GM21576 (cell line): ENCODE results near the gene GRM3.
"Not testable (repeated sequence)": the region's sequence is repeated elsewhere in the genome, so short reads cannot be mapped to it uniquely, and the experiment has no call there.

Source experiments
- ATAC-seq: cut with Tn5 transposase; IDR thresholded peaks from one replicate; pipeline ENCODE4 v1.9.1; 2021; ENCODE audit warnings: mild to moderate bottlenecking, moderate library complexity; ENCODE audit not compliant: unreplicated experiment

The GRM3 gene

GRCh38 chr7:86643561-86644281 is at the start of gene GRM3:
TSS of gene GRM3 (plus strand) at chr7:86643909. CDS start at chr7:86765146, 121,237 bp downstream.
- ATAC-seq = no peak

GRCh38 chr7:86598311-86598710 is 45.4 kb upstream of the GRM3 start:
- no peak for ATAC-seq

GRCh38 chr7:86598721-86599120 is 45.0 kb upstream of the GRM3 start:
- no peak for ATAC-seq

- no peak for ATAC-seq
Observed at GRCh38 chr7:86600506-86601290, 43.0 kb upstream of the GRM3 start.

GRCh38 chr7:86615711-86616110 is 28.0 kb upstream of the GRM3 start:
- ATAC-seq = not testable (repeated sequence)

- ATAC-seq = no peak
Observed at GRCh38 chr7:86644282-86645224, 844 bp downstream of the GRM3 start.

GRCh38 chr7:86645225-86645608 is 1.5 kb downstream of the GRM3 start:
- no peak for ATAC-seq

- no peak for ATAC-seq
Observed at GRCh38 chr7:86645676-86646276, 2.1 kb downstream of the GRM3 start.

GRCh38 chr7:86647385-86648094 is 3.8 kb downstream of the GRM3 start:
- no peak for ATAC-seq

DNA sequence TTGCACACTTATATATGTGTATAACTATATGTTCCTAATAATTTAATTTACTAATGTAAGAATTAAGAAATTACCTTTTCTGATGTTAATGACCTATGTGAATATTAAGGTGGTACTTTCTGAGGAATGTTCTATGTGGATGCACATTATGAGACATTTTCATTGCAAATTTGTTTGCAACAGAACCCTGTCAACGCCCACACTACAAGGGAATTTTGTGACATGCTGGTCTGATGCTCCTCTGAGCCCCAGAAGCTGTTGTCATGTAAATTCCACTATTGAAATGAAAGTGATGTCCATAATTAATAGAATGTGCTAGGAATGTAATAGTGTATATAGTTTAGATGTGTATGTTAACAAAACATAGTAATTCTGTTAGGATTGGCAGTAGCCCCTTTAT is 4.5 kb downstream of the GRM3 start:
- ATAC-seq = no peak

GRCh38 chr7:86653919-86654659 is 10.4 kb downstream of the GRM3 start:
- ATAC-seq = no peak

DNA sequence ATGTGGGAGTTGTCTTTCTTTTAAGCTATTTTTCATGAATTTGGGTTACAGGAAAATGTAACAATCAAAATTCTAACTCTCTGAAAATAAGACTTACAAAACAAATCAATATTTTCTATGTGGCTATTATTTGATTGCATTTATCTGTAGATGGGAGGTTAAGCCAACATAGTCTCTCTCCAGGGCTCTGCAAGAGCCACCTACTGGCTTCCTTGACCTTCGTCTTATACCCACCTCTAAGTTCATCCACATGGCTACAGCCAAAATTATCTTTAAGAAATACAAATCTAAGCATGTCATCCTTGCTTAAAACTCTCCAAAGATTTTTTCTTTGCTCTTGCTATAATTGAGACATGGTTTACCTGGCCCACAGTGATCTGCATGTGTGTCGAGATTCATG is 14.2 kb downstream of the GRM3 start:
- no peak for ATAC-seq

DNA sequence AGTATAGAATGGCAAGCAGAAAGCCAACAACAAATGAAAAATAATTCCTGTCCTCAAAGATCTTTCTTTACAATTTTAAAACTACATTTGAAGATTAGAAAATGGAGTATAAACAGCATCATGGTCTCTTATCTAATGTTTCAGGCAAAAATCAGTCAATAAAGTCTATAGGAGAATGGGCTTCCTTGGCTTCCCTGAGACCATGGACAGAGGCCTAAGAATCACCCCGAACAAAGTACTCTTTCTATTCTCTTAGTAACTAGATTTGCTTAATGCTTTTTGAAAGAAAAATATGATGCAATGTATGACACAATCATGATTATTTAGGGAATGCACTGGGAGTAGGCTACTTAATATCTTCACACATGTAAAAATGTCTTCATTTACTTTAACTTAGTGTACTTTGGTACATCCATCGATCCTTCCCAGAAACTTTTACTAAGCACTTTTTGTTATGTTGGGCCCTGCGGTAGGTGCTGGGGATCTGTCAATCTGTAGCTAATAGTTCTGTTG is 17.3 kb downstream of the GRM3 start:
- no peak for ATAC-seq

GRCh38 chr7:86664486-86664885 is 20.8 kb downstream of the GRM3 start:
- no peak for ATAC-seq

DNA sequence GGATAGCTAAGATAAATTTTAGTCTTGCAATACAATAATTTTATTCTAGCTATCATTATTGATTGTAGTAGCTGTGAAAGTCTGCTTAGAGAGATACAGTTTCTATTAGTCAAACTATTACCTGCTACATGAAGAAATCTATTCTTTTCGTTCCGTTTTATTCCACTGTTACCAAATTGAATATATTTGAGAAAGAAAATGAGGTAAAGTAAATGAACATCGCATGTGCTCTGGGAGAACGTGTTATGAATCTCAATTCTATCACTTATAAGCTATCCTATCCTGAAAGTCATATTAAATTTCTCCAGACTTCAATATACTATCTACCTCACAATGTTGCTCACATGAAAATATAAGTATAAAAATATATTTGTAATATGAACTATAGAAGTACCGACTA is 21.3 kb downstream of the GRM3 start:
- ATAC-seq = no peak

- ATAC-seq = no peak
Observed at GRCh38 chr7:86665669-86666068, 22.0 kb downstream of the GRM3 start.

- no peak for ATAC-seq
Observed at GRCh38 chr7:86667732-86668131, 24.0 kb downstream of the GRM3 start.

DNA sequence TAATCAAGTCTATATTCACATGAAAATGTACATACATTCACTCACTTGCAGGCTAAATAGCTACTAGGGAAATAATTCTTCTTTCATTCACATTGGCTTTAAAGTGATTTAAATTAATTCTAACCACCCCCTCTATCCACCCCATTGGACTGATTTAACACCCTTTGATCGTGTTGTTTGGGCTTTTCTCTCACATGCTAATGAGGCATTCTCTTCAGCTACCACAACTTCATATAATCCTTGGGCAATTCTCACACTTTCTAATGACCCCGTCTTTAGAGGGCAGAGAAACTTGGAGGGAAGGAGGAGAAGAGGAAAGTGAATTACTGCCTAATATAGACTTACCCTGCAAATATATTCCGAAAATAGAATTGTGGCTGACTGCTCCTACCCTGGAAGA is 24.6 kb downstream of the GRM3 start:
- no peak for ATAC-seq

DNA sequence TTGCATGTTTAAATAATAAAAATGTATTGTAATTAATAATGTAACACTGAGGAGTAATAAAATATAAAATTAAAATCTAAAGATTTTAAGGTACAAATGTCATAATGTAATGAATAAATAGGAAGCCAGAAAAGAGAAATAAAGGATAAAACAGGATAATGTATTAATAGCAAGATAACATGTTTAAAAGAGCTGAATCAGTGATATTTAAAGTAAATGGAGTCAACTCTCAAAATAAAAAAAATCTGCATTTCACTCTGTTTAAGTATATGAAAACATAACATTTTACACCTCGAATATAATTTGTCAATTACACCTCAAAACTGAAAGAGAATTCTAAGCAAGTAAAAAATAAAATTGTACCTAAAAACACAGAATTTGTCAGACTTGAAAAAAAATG is 44.1 kb downstream of the GRM3 start:
- no peak for ATAC-seq
